Transverse colon (tissue), 4 donors: ENCODE measurements around the gene TMOD3.

Experiments used
- POLR2A ChIP-seq: fragments of 450-650 bp; IDR thresholded peaks from one replicate; pipeline ENCODE4 v1.6.1; 2016; ENCODE audit warnings: antibody characterized with exemption, mild to moderate bottlenecking, moderate library complexity
- POLR2AphosphoS5 ChIP-seq, 3 donors: sonication (generic); formaldehyde crosslinking; IDR thresholded peaks; one replicate each; pipeline ENCODE4 v1.6.1; 2016; ENCODE audit warnings: antibody characterized with exemption in 3 of 3
- TF ChIP-seq, protein P1 (sequence below), 5 experiments: fragments of 200-600 bp in 3 of 5; fragments of 450-650 bp in 2 of 5; sonication (generic) in 3 of 5; IDR thresholded peaks; 1 replicate in 2 of 5; 2 replicates in 3 of 5; pipeline ENCODE4 v1.5.1; 2016 to 2017; ENCODE audit warnings: antibody characterized with exemption in 5 of 5, inconsistent platforms in 3 of 5, mild to moderate bottlenecking in 2 of 5, moderate library complexity in 1 of 5

DNA sequence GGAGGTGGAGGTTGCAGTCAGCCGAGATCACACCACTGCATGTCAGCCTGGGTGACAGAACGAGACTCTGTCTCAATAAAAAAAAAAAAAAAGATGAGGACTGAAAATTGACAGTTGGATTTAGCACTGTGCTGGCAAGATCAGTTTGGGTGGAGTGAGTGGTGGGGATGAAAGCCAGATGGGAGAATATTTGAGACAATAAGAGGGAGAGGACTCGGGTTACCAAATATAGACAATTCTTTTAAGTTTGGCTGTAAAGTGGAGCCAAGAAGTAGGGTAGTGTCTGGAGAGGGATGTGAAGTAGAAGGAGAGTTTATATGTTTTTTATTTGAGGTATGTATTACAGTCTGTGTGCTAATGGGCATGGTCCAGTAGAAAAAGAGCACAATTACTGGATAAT, 20.4 kb downstream of the TMOD3 start:
- TF ChIP-seq, protein P1, sequence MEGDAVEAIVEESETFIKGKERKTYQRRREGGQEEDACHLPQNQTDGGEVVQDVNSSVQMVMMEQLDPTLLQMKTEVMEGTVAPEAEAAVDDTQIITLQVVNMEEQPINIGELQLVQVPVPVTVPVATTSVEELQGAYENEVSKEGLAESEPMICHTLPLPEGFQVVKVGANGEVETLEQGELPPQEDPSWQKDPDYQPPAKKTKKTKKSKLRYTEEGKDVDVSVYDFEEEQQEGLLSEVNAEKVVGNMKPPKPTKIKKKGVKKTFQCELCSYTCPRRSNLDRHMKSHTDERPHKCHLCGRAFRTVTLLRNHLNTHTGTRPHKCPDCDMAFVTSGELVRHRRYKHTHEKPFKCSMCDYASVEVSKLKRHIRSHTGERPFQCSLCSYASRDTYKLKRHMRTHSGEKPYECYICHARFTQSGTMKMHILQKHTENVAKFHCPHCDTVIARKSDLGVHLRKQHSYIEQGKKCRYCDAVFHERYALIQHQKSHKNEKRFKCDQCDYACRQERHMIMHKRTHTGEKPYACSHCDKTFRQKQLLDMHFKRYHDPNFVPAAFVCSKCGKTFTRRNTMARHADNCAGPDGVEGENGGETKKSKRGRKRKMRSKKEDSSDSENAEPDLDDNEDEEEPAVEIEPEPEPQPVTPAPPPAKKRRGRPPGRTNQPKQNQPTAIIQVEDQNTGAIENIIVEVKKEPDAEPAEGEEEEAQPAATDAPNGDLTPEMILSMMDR (IDR thresholded peaks at IDR 0.05) = no peak
- TF ChIP-seq POLR2AphosphoS5 (IDR thresholded peaks at IDR 0.05) (no peak), POLR2A (no peak)
